HCT116 (cell line): ENCODE results near the gene PHTF1. TPM values are rescaled to one million over a fixed set of nuclear protein-coding genes. Genes with fewer than 3 reads are reported as not detected.

Source experiments
- ATAC-seq: fragments of 200-7000 bp; cut with Tn5 transposase; 2 replicates; pipeline ENCODE4 v1.9.1; 2020; ENCODE audit warnings: mild to moderate bottlenecking, moderate library complexity
- BruUV-seq: library from RNA; stranded (reverse); fragments of 400-500 nt; replicated peaks from 2 replicates; lab custom pipeline; 2021; lab: Mats Ljungman, UMichigan
- CTCF ChIA-PET: fragments of 300-600 bp; sonication (Branson Sonifier 250); formaldehyde crosslinking; loops from one replicate; lab custom pipeline; 2021; ENCODE audit warnings: antibody characterized with exemption; lab: Charles Lee
- POLR2A ChIA-PET: fragments of 300-600, 350-600 bp; sonication (Branson Sonifier 250); formaldehyde crosslinking; loops from one replicate; lab custom pipeline; 2021; ENCODE audit warnings: antibody characterized with exemption; lab: Charles Lee
- RAD21 ChIA-PET, 2 experiments: fragments of 300-600 bp; sonication (Branson Sonifier 250); formaldehyde crosslinking; loops; one replicate each; lab custom pipeline; 2023; ENCODE audit warnings: low total read pairs in 2 of 2; ENCODE audit not compliant: uncharacterized antibody in 2 of 2, unreplicated experiment in 2 of 2, low non-redundant PET in 1 of 2; lab: Charles Lee
- DNase-seq: peaks from one replicate; pipeline ENCODE4 v3.0.0-alpha.2; 2010; ENCODE audit warnings: low read depth, low spot score
- H2AFZ ChIP-seq: fragments of 200-600 bp; shearing (Covaris generic), sonication (generic); 2 replicates; pipeline ENCODE4 v1.6.1; 2017; ENCODE audit warnings: low read depth, mixed run types, mixed read lengths, antibody characterized with exemption, low read length; ENCODE audit not compliant: poor library complexity, severe bottlenecking
- H3K27ac ChIP-seq: 2 replicates; pipeline ENCODE4 v1.5.1; 2012; ENCODE audit warnings: low read depth, low read length
- H3K27me3 ChIP-seq: fragments of 200-600 bp; sonication (generic); 2 replicates; pipeline ENCODE4 v1.6.1; 2016; ENCODE audit warnings: mixed run types, low read length, mixed read lengths; ENCODE audit not compliant: insufficient read depth
- H3K36me3 ChIP-seq, 2 experiments: fragments of 200-500 bp in 1 of 2; fragments of 200-600 bp in 1 of 2; sonication (Bioruptor generic) in 1 of 2; sonication (generic) in 1 of 2; 2 replicates each; pipeline versions ENCODE4 v1.5.1 to v1.6.1; 2014 to 2016; ENCODE audit warnings: low read length in 2 of 2, inconsistent platforms in 1 of 2, mixed read lengths in 1 of 2, mixed run types in 1 of 2; ENCODE audit not compliant: insufficient read depth in 2 of 2, control insufficient read depth in 1 of 2
- H3K4me1 ChIP-seq, 2 experiments: fragments of 200-600 bp in 1 of 2; sonication (generic) in 1 of 2; 2 replicates each; pipeline versions ENCODE4 v1.5.1 to v1.6.1; 2012 to 2017; ENCODE audit warnings: low read length in 2 of 2, inconsistent platforms in 1 of 2, mild to moderate bottlenecking in 1 of 2, mixed read lengths in 1 of 2, mixed run types in 1 of 2, moderate library complexity in 1 of 2; ENCODE audit not compliant: insufficient read depth in 2 of 2, control insufficient read depth in 1 of 2
- H3K4me2 ChIP-seq: fragments of 200-600 bp; sonication (generic); 2 replicates; pipeline ENCODE4 v1.6.1; 2017; ENCODE audit warnings: mixed run types, low read length, mixed read lengths
- H3K4me3 ChIP-seq, 2 experiments: fragments of 200-600 bp in 1 of 2; sonication (generic) in 1 of 2; replicated peaks in 1 of 2; 2 replicates each; pipeline ENCODE4 v1.5.1; 2011 to 2016; ENCODE audit warnings: low read length in 2 of 2, control low read depth in 1 of 2, low read depth in 1 of 2, mild to moderate bottlenecking in 1 of 2, mixed read lengths in 1 of 2, mixed run types in 1 of 2
- H3K79me2 ChIP-seq: fragments of 200-600 bp; sonication (generic); 2 replicates; pipeline ENCODE4 v1.6.1; 2017; ENCODE audit warnings: mild to moderate bottlenecking, mixed run types, low read length, moderate library complexity, mixed read lengths; ENCODE audit not compliant: insufficient read depth
- H3K9ac ChIP-seq: fragments of 200-600 bp; sonication (generic); 2 replicates; pipeline ENCODE4 v1.6.1; 2016; ENCODE audit warnings: low read length, mixed read lengths
- H3K9me2 ChIP-seq: fragments of 200-600 bp; sonication (generic), shearing (Covaris generic); 2 replicates; pipeline ENCODE4 v1.6.1; 2017; ENCODE audit warnings: mixed run types, mild to moderate bottlenecking, moderate library complexity; ENCODE audit not compliant: insufficient read depth
- H3K9me3 ChIP-seq, 2 experiments: fragments of 200-500 bp in 1 of 2; fragments of 200-600 bp in 1 of 2; sonication (Bioruptor generic) in 1 of 2; sonication (generic) in 1 of 2; 2 replicates each; pipeline ENCODE4 v1.6.1; 2014 to 2017; ENCODE audit warnings: low read length in 2 of 2, mixed read lengths in 2 of 2, inconsistent platforms in 1 of 2, low read depth in 1 of 2, mild to moderate bottlenecking in 1 of 2, mixed run types in 1 of 2, moderate library complexity in 1 of 2; ENCODE audit not compliant: control insufficient read depth in 1 of 2, insufficient read depth in 1 of 2
- H4K20me1 ChIP-seq: fragments of 200-600 bp; sonication (generic), shearing (Covaris generic); 2 replicates; pipeline ENCODE4 v1.6.1; 2017; ENCODE audit warnings: mixed run types, mild to moderate bottlenecking, moderate library complexity; ENCODE audit not compliant: insufficient read depth
- ATF3 ChIP-seq: IDR thresholded peaks from 2 replicates; pipeline ENCODE4 v1.6.1; 2012
- CBX3 ChIP-seq: IDR thresholded peaks from 2 replicates; pipeline ENCODE4 v1.6.1; 2012; ENCODE audit warnings: low read depth
- CEBPB ChIP-seq: IDR thresholded peaks from 2 replicates; pipeline ENCODE4 v1.6.1; 2012; ENCODE audit warnings: low read depth
- EZH2 ChIP-seq: fragments of 200-600 bp; sonication (generic); IDR thresholded peaks from 2 replicates; pipeline ENCODE4 v1.6.1; 2017; ENCODE audit warnings: antibody characterized with exemption, mixed run types
- EZH2phosphoT487 ChIP-seq: fragments of 200-600 bp; IDR thresholded peaks from 2 replicates; pipeline ENCODE4 v1.6.1; 2018; ENCODE audit warnings: antibody characterized with exemption, borderline replicate concordance
- FOSL1 ChIP-seq: IDR thresholded peaks from 2 replicates; pipeline ENCODE4 v1.6.1; 2012; ENCODE audit warnings: low read depth
- POLR2A ChIP-seq: IDR thresholded peaks from 2 replicates; pipeline ENCODE4 v1.7.0; 2011; ENCODE audit warnings: borderline replicate concordance; ENCODE audit not compliant: insufficient read depth, insufficient read length; ENCODE audit errors: extremely low read depth
- POLR2AphosphoS5 ChIP-seq: IDR thresholded peaks from 2 replicates; pipeline ENCODE4 v1.6.1; 2011; ENCODE audit warnings: mild to moderate bottlenecking, low read depth, low read length, moderate library complexity
- REST ChIP-seq: IDR thresholded peaks from 2 replicates; pipeline ENCODE4 v1.6.1; 2012; ENCODE audit warnings: low read depth
- SIN3A ChIP-seq: IDR thresholded peaks from 2 replicates; pipeline ENCODE4 v1.6.1; 2012; ENCODE audit warnings: low read depth
- SP1 ChIP-seq: IDR thresholded peaks from 2 replicates; pipeline ENCODE4 v1.6.1; 2012; ENCODE audit warnings: low read depth
- SRF ChIP-seq: IDR thresholded peaks from 2 replicates; pipeline ENCODE4 v1.6.1; 2012; ENCODE audit warnings: low read depth
- ZFX ChIP-seq: fragments of 450-650 bp; IDR thresholded peaks from 2 replicates; pipeline ENCODE4 v1.6.1; 2017
- ZNF274 ChIP-seq: fragments of 200-500 bp; sonication (Bioruptor generic); IDR thresholded peaks from 2 replicates; pipeline ENCODE4 v1.6.1; 2014; ENCODE audit warnings: mild to moderate bottlenecking, low read depth, low read length, inconsistent platforms
- intact Hi-C: fragments of 100-400 bp; cut with micrococcal nuclease; formaldehyde crosslinking; loops from 2 replicates; pipeline ENCODE4 v1.10.0; 2022
- total RNA-seq: library from RNA; stranded (reverse); gene quantifications from one replicate; pipeline ENCODE4 v1.2.1, GENCODE V29; 2021; ENCODE audit not compliant: unreplicated experiment
- TF ChIP-seq, protein P1 (sequence below): IDR thresholded peaks from 2 replicates; pipeline ENCODE4 v1.6.1; 2011; ENCODE audit warnings: mild to moderate bottlenecking, low read length, moderate library complexity; ENCODE audit not compliant: insufficient replicate concordance; ENCODE audit errors: extremely low read depth

PHTF1 gene
- total RNA-seq, 1 experiment from 2014 or later, result 11.4 TPM

GRCh38 chr1:113800487-113800886, 41.2 kb upstream of the PHTF1 start:
- ChIA-PET POLR2A (no interaction called here), CTCF (no interaction called here), RAD21 (no interaction called here)
- Histone ChIP-seq H3K4me1 (peaks cover 12 to 13% of the 10 kb centered on the region in 2 experiments), H3K27ac (no peak overlapping the region), H3K36me3 (peaks cover 6 to 7% of the 10 kb centered on the region in 2 experiments; a peak in 1 of 4 replicates), H2AFZ (no peak overlapping the region), H3K27me3 (no peaks in the 10 kb centered on the region), H3K79me2 (peaks cover 63% of the 10 kb centered on the region), H3K9ac (no peak overlapping the region), H3K9me3 (no peaks in the 10 kb centered on the region), H4K20me1 (no peaks in the 10 kb centered on the region), H3K4me2 (no peak overlapping the region), H3K4me3 (no peak overlapping the region), H3K9me2 (no peaks in the 10 kb centered on the region)
- no peak for TF ChIP-seq FOSL1
- TF ChIP-seq SP1, result no peak
- no peak for TF ChIP-seq CEBPB
- TF ChIP-seq ZFX, result no peak
- TF ChIP-seq EZH2phosphoT487, result no peak
- no peak for TF ChIP-seq EZH2
- no peak for TF ChIP-seq POLR2A
- no peak for TF ChIP-seq POLR2AphosphoS5
- ATAC-seq, result no peak
- no TSS peak for BruUV-seq
- no peak for DNase-seq
- intact Hi-C loops, result no loop called here

- BruUV-seq, result no TSS peak
- Histone ChIP-seq H2AFZ (no peak overlapping the region), H3K79me2 (peaks cover 37% of the 10 kb centered on the region), H3K27me3 (no peaks in the 10 kb centered on the region), H3K4me2 (no peak overlapping the region), H3K9me3 (no peaks in the 10 kb centered on the region), H3K4me1 (peaks cover 0 to 6% of the 10 kb centered on the region in 2 experiments; a peak in 1 of 4 replicates), H3K27ac (no peak overlapping the region), H4K20me1 (no peaks in the 10 kb centered on the region), H3K9ac (no peak overlapping the region), H3K4me3 (no peak overlapping the region), H3K36me3 (peaks cover 6 to 8% of the 10 kb centered on the region in 2 experiments; a peak in 1 of 4 replicates), H3K9me2 (no peaks in the 10 kb centered on the region)
- ChIA-PET POLR2A (no interaction called here), CTCF (no interaction called here), RAD21 (no interaction called here)
- ATAC-seq (no peak), DNase-seq (no peak)
- intact Hi-C loops, result no loop called here
- TF ChIP-seq, protein P1, sequence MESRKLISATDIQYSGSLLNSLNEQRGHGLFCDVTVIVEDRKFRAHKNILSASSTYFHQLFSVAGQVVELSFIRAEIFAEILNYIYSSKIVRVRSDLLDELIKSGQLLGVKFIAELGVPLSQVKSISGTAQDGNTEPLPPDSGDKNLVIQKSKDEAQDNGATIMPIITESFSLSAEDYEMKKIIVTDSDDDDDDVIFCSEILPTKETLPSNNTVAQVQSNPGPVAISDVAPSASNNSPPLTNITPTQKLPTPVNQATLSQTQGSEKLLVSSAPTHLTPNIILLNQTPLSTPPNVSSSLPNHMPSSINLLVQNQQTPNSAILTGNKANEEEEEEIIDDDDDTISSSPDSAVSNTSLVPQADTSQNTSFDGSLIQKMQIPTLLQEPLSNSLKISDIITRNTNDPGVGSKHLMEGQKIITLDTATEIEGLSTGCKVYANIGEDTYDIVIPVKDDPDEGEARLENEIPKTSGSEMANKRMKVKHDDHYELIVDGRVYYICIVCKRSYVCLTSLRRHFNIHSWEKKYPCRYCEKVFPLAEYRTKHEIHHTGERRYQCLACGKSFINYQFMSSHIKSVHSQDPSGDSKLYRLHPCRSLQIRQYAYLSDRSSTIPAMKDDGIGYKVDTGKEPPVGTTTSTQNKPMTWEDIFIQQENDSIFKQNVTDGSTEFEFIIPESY, result no peak
- TF ChIP-seq SRF (no peak), CBX3 (no peak), SP1 (no peak), POLR2A (no peak), SIN3A (no peak), ZNF274 (no peak), REST (no peak), ATF3 (no peak)
Observed at GRCh38 chr1:113797472-113797871, 38.2 kb upstream of the PHTF1 start.
